ENCODE measurements around the gene MUC4.
"Not testable (repeated sequence)": the region's sequence is repeated elsewhere in the genome, so short reads cannot be mapped to it uniquely, and the experiment has no call there.

The MUC4 gene

GRCh38 chr3:195794708-195795107, 17.0 kb downstream of the MUC4 start:
- no peak overlapping the region for H3K4me3 ChIP-seq (ENCODE audit: low read depth, low read length)
- no peak for DNase-seq (ENCODE audit: low read depth)
- TF ChIP-seq, protein P1, sequence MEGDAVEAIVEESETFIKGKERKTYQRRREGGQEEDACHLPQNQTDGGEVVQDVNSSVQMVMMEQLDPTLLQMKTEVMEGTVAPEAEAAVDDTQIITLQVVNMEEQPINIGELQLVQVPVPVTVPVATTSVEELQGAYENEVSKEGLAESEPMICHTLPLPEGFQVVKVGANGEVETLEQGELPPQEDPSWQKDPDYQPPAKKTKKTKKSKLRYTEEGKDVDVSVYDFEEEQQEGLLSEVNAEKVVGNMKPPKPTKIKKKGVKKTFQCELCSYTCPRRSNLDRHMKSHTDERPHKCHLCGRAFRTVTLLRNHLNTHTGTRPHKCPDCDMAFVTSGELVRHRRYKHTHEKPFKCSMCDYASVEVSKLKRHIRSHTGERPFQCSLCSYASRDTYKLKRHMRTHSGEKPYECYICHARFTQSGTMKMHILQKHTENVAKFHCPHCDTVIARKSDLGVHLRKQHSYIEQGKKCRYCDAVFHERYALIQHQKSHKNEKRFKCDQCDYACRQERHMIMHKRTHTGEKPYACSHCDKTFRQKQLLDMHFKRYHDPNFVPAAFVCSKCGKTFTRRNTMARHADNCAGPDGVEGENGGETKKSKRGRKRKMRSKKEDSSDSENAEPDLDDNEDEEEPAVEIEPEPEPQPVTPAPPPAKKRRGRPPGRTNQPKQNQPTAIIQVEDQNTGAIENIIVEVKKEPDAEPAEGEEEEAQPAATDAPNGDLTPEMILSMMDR (IDR thresholded peaks at IDR 0.05; ENCODE audit: low read depth, low read length, missing control alignments) = no peak

GRCh38 chr3:195792621-195793020, 19.1 kb downstream of the MUC4 start:
- not testable (repeated sequence) for DNase-seq (ENCODE audit: low read depth); H3K4me3 ChIP-seq (ENCODE audit: low read depth, low read length)

DNA sequence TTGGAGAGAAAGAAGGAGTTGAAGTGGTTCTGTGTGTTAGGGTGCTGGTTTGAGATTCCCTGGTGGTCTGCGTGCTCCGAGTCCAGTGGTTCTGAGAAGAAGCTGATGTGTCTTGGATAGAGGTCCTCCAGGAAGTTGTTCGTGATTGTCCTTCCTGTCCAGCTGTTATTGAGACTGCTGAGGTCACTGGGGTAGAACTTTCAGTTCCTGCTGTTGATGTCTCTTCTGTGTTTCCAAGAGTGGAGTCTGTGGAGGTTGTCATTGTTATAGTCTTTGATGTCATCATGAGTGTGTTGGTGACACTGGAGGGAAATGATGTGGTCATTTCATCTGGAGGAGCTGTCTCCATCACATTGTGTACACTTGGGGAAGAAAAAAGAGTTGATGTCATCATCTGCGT, 20.8 kb downstream of the MUC4 start:
- no peak for DNase-seq (ENCODE audit: low read depth)
- no peak overlapping the region for H3K4me3 ChIP-seq (ENCODE audit: low read depth, low read length)
- TF ChIP-seq, protein P1 (IDR thresholded peaks at IDR 0.05; ENCODE audit: low read depth, low read length, missing control alignments) = no peak

- TF ChIP-seq, protein P1 (IDR thresholded peaks at IDR 0.05; ENCODE audit: low read depth, low read length, missing control alignments) = no peak
- DNase-seq (ENCODE audit: low read depth) = no peak
- no peak overlapping the region for H3K4me3 ChIP-seq (ENCODE audit: low read depth, low read length)
These were observed 22.8 kb downstream of the MUC4 start for GRCh38 chr3:195788711-195789581.

DNA sequence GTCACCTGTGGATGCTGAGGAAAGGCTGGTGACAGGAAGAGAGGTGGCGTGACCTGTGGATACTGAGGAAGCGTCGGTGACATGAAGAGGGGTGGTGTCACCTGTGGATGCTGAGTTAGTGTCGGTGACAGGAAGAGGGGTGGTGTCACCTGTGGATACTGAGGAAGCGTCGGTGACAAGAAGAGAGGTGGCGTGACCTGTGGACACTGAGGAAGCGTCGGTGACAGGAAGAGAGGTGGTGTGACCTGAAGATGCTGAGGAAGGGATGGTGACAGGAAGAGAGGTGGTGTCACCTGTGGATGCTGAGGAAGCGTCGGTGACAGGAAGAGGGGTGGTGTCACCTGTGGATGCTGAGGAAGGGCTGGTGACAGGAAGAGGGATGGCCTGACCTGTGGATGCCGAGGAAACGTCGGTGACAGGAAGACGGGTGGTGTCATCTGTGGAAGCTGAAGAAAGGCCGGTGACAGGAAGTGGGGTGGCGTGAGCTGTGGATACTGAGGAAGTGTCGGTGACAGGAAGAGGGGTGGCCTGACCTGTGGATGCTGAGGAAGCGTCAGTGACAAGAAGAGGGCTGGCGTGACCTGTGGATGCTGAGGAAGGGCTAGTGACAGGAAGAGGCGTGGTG, 25.8 kb downstream of the MUC4 start:
- not testable (repeated sequence) for H3K4me3 ChIP-seq (ENCODE audit: low read depth, low read length); DNase-seq (ENCODE audit: low read depth)

GRCh38 chr3:195784031-195784430, 27.7 kb downstream of the MUC4 start:
- DNase-seq (ENCODE audit: low read depth); H3K4me3 ChIP-seq (ENCODE audit: low read depth, low read length): not testable (repeated sequence)

DNA sequence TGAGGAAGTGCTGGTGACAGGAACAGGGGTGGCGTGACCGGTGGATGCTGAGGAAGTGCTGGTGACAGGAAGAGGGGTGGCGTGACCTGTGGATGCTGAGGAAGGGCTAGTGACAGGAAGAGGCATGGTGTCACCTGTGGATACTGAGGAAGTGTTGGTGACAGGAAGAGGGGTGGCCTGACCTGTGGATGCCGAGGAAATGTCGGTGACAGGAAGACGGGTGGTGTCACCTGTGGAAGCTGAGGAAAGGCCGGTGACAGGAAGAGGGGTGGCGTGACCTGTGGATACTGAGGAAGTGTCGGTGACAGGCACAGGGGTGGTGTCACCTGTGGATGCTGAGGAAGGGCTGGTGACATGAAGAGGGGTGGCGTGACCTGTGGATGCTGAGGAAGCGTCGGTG, 30.5 kb downstream of the MUC4 start:
- not testable (repeated sequence) for H3K4me3 ChIP-seq (ENCODE audit: low read depth, low read length); DNase-seq (ENCODE audit: low read depth)

DNA sequence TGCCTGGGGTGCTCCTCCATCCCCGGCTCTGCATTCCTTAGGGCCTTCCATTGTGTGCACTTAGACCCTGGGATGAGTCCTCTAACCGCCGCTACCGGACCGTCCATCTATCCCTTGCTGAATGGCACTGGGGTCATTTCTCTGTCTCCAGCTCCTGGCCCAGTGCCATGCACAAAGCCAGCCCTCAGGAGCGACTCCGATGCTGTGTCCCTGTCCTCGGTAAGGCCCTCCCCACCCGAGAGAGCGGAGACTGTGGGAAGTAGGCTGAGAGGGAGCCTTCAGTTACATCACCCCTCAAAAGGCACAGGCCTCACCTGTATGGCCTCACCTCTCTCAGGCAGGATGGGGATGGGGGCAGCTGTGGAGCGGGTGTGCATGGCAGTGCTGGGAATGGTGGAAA, 33.8 kb downstream of the MUC4 start:
- H3K4me3 ChIP-seq (ENCODE audit: low read depth, low read length) = no peak overlapping the region
- DNase-seq (ENCODE audit: low read depth) = no peak
- TF ChIP-seq, protein P1 (IDR thresholded peaks at IDR 0.05; ENCODE audit: low read depth, low read length, missing control alignments) = no peak

DNA sequence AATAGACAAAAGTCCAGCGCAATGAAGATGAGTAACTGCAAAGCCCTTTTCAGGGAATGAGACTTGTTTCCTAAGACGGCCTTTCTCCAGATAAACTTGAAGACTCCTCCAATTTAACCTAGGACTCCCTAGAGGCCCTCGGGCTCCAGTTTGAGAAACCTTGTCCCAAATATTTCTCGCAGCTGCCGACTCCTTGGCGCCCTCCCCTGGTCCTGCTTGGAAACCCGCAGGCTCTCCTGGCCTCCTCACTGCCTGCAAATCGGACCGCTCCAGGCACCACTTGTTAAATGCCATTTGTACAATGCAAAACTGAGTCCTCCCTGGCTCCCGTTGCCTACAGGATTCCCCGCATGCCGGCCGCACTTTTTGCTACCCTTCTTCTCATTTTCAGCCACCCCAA, 36.8 kb downstream of the MUC4 start:
- no peak for DNase-seq (ENCODE audit: low read depth)
- H3K4me3 ChIP-seq (ENCODE audit: low read depth, low read length) = no peak overlapping the region
- TF ChIP-seq, protein P1 (IDR thresholded peaks at IDR 0.05; ENCODE audit: low read depth, low read length, missing control alignments) = peak; percentile 35
